ENCODE results near the gene HSPG2.

GRCh38 chr1:21937372-21938121 is 437 bp upstream of the HSPG2 start:
- no peak for TF ChIP-seq EZH2 (IDR thresholded peaks at IDR 0.05; ENCODE audit: borderline replicate concordance, insufficient read depth, low read depth, low read length, poor library complexity, severe bottlenecking)
- no peak for TF ChIP-seq CTCF (IDR thresholded peaks at IDR 0.05)

Data from B cell (primary cell).